GM12892 (cell line): ENCODE measurements around the gene TMEM235.

ENCODE experiments used
- POLR2A ChIP-seq: IDR thresholded peaks from 2 replicates; pipeline ENCODE4 v1.6.1; 2011; ENCODE audit warnings: low read depth, low read length, control low read depth
- POLR2AphosphoS5 ChIP-seq: IDR thresholded peaks from 2 replicates; pipeline ENCODE4 v1.6.1; 2011; ENCODE audit warnings: low read depth, low read length, control low read depth
- TAF1 ChIP-seq: IDR thresholded peaks from 2 replicates; pipeline ENCODE4 v1.6.1; 2011; ENCODE audit warnings: low read depth, mild to moderate bottlenecking, control low read depth, low read length, borderline replicate concordance

- TF ChIP-seq POLR2AphosphoS5 = no peak
- TF ChIP-seq POLR2A = no peak
- TF ChIP-seq TAF1 = no peak
Observed at GRCh38 chr17:78269955-78270381, 38.5 kb downstream of the TMEM235 start.
